Neural cell (in vitro differentiated cells): ENCODE data around the gene C11orf24. TPM values are rescaled to one million over a fixed set of nuclear protein-coding genes. Genes with fewer than 3 reads are reported as not detected.

Experiments used
- H2AFZ ChIP-seq: fragments of 200-600, 300-800 bp; sonication (generic), shearing (Covaris generic); 2 replicates; pipeline ENCODE4 v1.6.0; 2014; ENCODE audit warnings: low read depth, mild to moderate bottlenecking, antibody characterized with exemption, low read length, moderate library complexity
- H3F3A ChIP-seq: fragments of 200-600 bp; shearing (Covaris generic); 2 replicates; pipeline ENCODE4 v1.6.1; 2016; ENCODE audit warnings: mild to moderate bottlenecking, moderate library complexity, mixed read lengths, antibody characterized with exemption, low read length; ENCODE audit not compliant: insufficient read depth, poor library complexity, severe bottlenecking
- H3K27ac ChIP-seq: fragments of 200-600, 300-800 bp; sonication (generic), shearing (Covaris generic); 2 replicates; pipeline ENCODE4 v1.5.1; 2014; ENCODE audit warnings: mild to moderate bottlenecking, low read length, moderate library complexity
- H3K27me3 ChIP-seq: fragments of 300-800, 200-600 bp; sonication (generic), shearing (Covaris generic); 2 replicates; pipeline ENCODE4 v1.6.0; 2014; ENCODE audit warnings: mild to moderate bottlenecking, low read depth, low read length, moderate library complexity; ENCODE audit not compliant: insufficient read depth
- H3K36me3 ChIP-seq: fragments of 300-800, 200-600 bp; sonication (generic), shearing (Covaris generic); 2 replicates; pipeline ENCODE4 v1.5.1; 2014; ENCODE audit warnings: mild to moderate bottlenecking, antibody characterized with exemption, low read length, moderate library complexity; ENCODE audit not compliant: insufficient read depth
- H3K4me2 ChIP-seq: fragments of 300-800, 200-600 bp; sonication (generic), shearing (Covaris generic); 2 replicates; pipeline ENCODE4 v1.6.0; 2014; ENCODE audit warnings: mild to moderate bottlenecking, low read length
- H3K4me3 ChIP-seq: fragments of 300-800, 200-600 bp; sonication (generic), shearing (Covaris generic); 2 replicates; pipeline ENCODE4 v1.5.1; 2014; ENCODE audit warnings: mild to moderate bottlenecking, low read length, moderate library complexity
- H3K79me2 ChIP-seq: fragments of 200-600 bp; shearing (Covaris generic); replicated peaks from 2 replicates; pipeline ENCODE4 v1.6.0; 2014; ENCODE audit warnings: mild to moderate bottlenecking, low read length, moderate library complexity; ENCODE audit not compliant: insufficient read depth
- H3K9ac ChIP-seq: fragments of 300-800, 200-600 bp; sonication (generic), shearing (Covaris generic); 2 replicates; pipeline ENCODE4 v1.6.1; 2016; ENCODE audit warnings: mild to moderate bottlenecking, low read length, mixed read lengths
- H3K9me2 ChIP-seq: fragments of 200-600 bp; shearing (Covaris generic); 2 replicates; pipeline ENCODE4 v1.6.1; 2016; ENCODE audit warnings: mild to moderate bottlenecking, low read length, mixed read lengths; ENCODE audit not compliant: insufficient read depth
- H3K9me3 ChIP-seq: fragments of 200-600, 300-800 bp; sonication (generic), shearing (Covaris generic); 2 replicates; pipeline ENCODE4 v1.6.1; 2016; ENCODE audit warnings: mild to moderate bottlenecking, mixed run types, low read length, moderate library complexity, mixed read lengths
- H4K20me1 ChIP-seq: fragments of 200-600 bp; shearing (Covaris generic); 2 replicates; pipeline ENCODE4 v1.6.1; 2016; ENCODE audit warnings: mild to moderate bottlenecking, mixed run types; ENCODE audit not compliant: insufficient read depth
- CTCF ChIP-seq: fragments of 450-650 bp; IDR thresholded peaks from 2 replicates; pipeline ENCODE4 v1.5.1; 2014; ENCODE audit warnings: antibody characterized with exemption, mild to moderate bottlenecking, moderate library complexity; ENCODE audit not compliant: poor library complexity, severe bottlenecking
- EP300 ChIP-seq: fragments of 450-650 bp; conservative IDR thresholded peaks from 2 replicates; pipeline ENCODE4 v1.6.1; 2014; ENCODE audit warnings: antibody characterized with exemption, mild to moderate bottlenecking, moderate library complexity; ENCODE audit not compliant: poor library complexity, severe bottlenecking
- EZH2 ChIP-seq: fragments of 200-600, 300-800 bp; shearing (Covaris generic), sonication (generic); IDR thresholded peaks from 2 replicates; pipeline ENCODE4 v1.6.1; 2014; ENCODE audit warnings: antibody characterized with exemption, low read length, borderline replicate concordance, mild to moderate bottlenecking; ENCODE audit not compliant: insufficient read depth, poor library complexity, severe bottlenecking
- MXI1 ChIP-seq: fragments of 450-650 bp; conservative IDR thresholded peaks from 2 replicates; pipeline ENCODE4 v1.6.1; 2014; ENCODE audit warnings: antibody characterized with exemption, mild to moderate bottlenecking; ENCODE audit not compliant: poor library complexity, severe bottlenecking
- POLR2AphosphoS5 ChIP-seq: IDR thresholded peaks from 2 replicates; pipeline ENCODE4 v1.6.1; 2012
- RAD21 ChIP-seq: fragments of 450-650 bp; conservative IDR thresholded peaks from 2 replicates; pipeline ENCODE4 v1.6.1; 2014; ENCODE audit warnings: antibody characterized with exemption, mild to moderate bottlenecking, moderate library complexity
- REST ChIP-seq: IDR thresholded peaks from 2 replicates; pipeline ENCODE4 v1.6.1; 2012; ENCODE audit warnings: borderline replicate concordance
- SMC3 ChIP-seq: fragments of 450-650 bp; conservative IDR thresholded peaks from 2 replicates; pipeline ENCODE4 v1.6.1; 2014; ENCODE audit warnings: antibody characterized with exemption, mild to moderate bottlenecking, moderate library complexity; ENCODE audit not compliant: poor library complexity
- TAF1 ChIP-seq: IDR thresholded peaks from 2 replicates; pipeline ENCODE4 v1.6.1; 2012; ENCODE audit warnings: low read depth
- polyA plus RNA-seq: library from polyadenylated mRNA; depleted of rRNA; stranded (reverse); fragments of >200 nt; gene quantifications from 2 replicates; pipeline ENCODE4 v1.2.3, GENCODE V29; 2014

C11orf24 gene
- polyA plus RNA-seq, 1 donor from 2014 or later: 9.6 TPM

- Histone ChIP-seq H3F3A (no peaks in the 10 kb centered on the region), H3K27ac (no peak overlapping the region), H4K20me1 (no peaks in the 10 kb centered on the region), H3K36me3 (no peaks in the 10 kb centered on the region), H3K4me2 (no peak overlapping the region), H3K4me3 (no peak overlapping the region), H3K79me2 (no peaks in the 10 kb centered on the region), H3K9ac (no peak overlapping the region), H3K9me3 (no peaks in the 10 kb centered on the region), H3K27me3 (no peaks in the 10 kb centered on the region), H3K9me2 (no peaks in the 10 kb centered on the region), H2AFZ (no peak overlapping the region)
- TF ChIP-seq SMC3: no peak
- no peak for TF ChIP-seq EZH2
- TF ChIP-seq POLR2AphosphoS5: no peak
- no peak for TF ChIP-seq TAF1
- no peak for TF ChIP-seq CTCF
- no peak for TF ChIP-seq REST
- TF ChIP-seq EP300: no peak
- TF ChIP-seq MXI1: no peak
- no peak for TF ChIP-seq RAD21
Measured at GRCh38 chr11:68276861-68277260, 5.1 kb upstream of the C11orf24 start.

- Histone ChIP-seq H3K27ac (no peak overlapping the region), H3K4me3 (no peak overlapping the region), H3K27me3 (no peaks in the 10 kb centered on the region), H3K36me3 (no peaks in the 10 kb centered on the region), H3K9ac (no peak overlapping the region), H3K4me2 (no peak overlapping the region), H2AFZ (no peak overlapping the region), H3F3A (no peaks in the 10 kb centered on the region), H3K9me2 (no peaks in the 10 kb centered on the region), H4K20me1 (no peaks in the 10 kb centered on the region), H3K9me3 (no peaks in the 10 kb centered on the region), H3K79me2 (peaks cover 5% of the 10 kb centered on the region)
- TF ChIP-seq EP300 (no peak), REST (no peak), EZH2 (no peak), SMC3 (no peak), MXI1 (no peak), RAD21 (no peak), POLR2AphosphoS5 (no peak)
Measured at GRCh38 chr11:68275721-68276507, 4.1 kb upstream of the C11orf24 start.
